IMR-90 (cell line): ENCODE measurements around the gene HOXA2. TPM values are rescaled to one million over a fixed set of nuclear protein-coding genes. Genes with fewer than 3 reads are reported as not detected.
A peak's percentile ranks its signal among the peaks of the same experiment; 100 is the strongest.

ENCODE experiments used
- ATAC-seq: fragments of 200-7000 bp; cut with Tn5 transposase; 2 replicates; pipeline ENCODE4 v1.9.1; 2020; ENCODE audit warnings: low read depth, mild to moderate bottlenecking, moderate library complexity
- BruUV-seq: library from RNA; stranded (reverse); fragments of 400-500 nt; replicated peaks from 2 replicates; lab custom pipeline; 2021; lab: Mats Ljungman, UMichigan
- CTCF ChIA-PET: fragments of 300-600 bp; formaldehyde crosslinking; extraction: SDS; loops from one replicate; lab custom pipeline; 2021; ENCODE audit warnings: antibody characterized with exemption; lab: Yijun Ruan, JAX
- POLR2A ChIA-PET: fragments of 300-600 bp; sonication (Branson Sonifier 250); formaldehyde crosslinking; loops from one replicate; lab custom pipeline; 2022; ENCODE audit warnings: antibody characterized with exemption; ENCODE audit not compliant: unreplicated experiment; lab: Charles Lee
- DNase-seq: peaks from one replicate; pipeline ENCODE4 v3.0.0; 2013
- H2AFZ ChIP-seq: replicated peaks from 2 replicates; pipeline ENCODE3; 2013; ENCODE audit warnings: low read length, mild to moderate bottlenecking; ENCODE audit not compliant: poor library complexity
- H2AK5ac ChIP-seq: 2 replicates; pipeline ENCODE4 v1.6.1; 2013; ENCODE audit warnings: low read depth, low read length, inconsistent platforms
- H2AK9ac ChIP-seq: replicated peaks from 2 replicates; pipeline ENCODE3; 2013; ENCODE audit warnings: mild to moderate bottlenecking, low read depth, low read length, moderate library complexity; ENCODE audit not compliant: poor library complexity
- H2BK120ac ChIP-seq: 2 replicates; pipeline ENCODE4 v1.6.1; 2013; ENCODE audit warnings: low read depth, low read length, inconsistent platforms
- H2BK15ac ChIP-seq: 3 replicates; pipeline ENCODE4 v1.6.1; 2013; ENCODE audit warnings: low read depth, low read length, inconsistent platforms
- H2BK20ac ChIP-seq: 2 replicates; pipeline ENCODE4 v1.6.1; 2013; ENCODE audit warnings: low read depth, mild to moderate bottlenecking, inconsistent platforms, low read length, moderate library complexity
- H2BK5ac ChIP-seq: 2 replicates; pipeline ENCODE4 v1.6.1; 2013; ENCODE audit warnings: mild to moderate bottlenecking, low read depth, low read length, inconsistent platforms; ENCODE audit not compliant: poor library complexity, severe bottlenecking
- H3K14ac ChIP-seq: replicated peaks from 2 replicates; pipeline ENCODE4 v1.6.1; 2013; ENCODE audit warnings: low read depth, low read length, inconsistent platforms
- H3K18ac ChIP-seq: 2 replicates; pipeline ENCODE4 v1.6.1; 2013; ENCODE audit warnings: low read depth, low read length, control low read depth
- H3K23ac ChIP-seq: 2 replicates; pipeline ENCODE4 v1.6.1; 2013; ENCODE audit warnings: low read depth, low read length, inconsistent platforms
- H3K27ac ChIP-seq: 2 replicates; pipeline ENCODE4 v1.5.1; 2013; ENCODE audit warnings: mild to moderate bottlenecking, control low read depth, low read length; ENCODE audit not compliant: insufficient read depth
- H3K27me3 ChIP-seq: 2 replicates; pipeline ENCODE4 v1.6.1; 2013; ENCODE audit warnings: low read length; ENCODE audit not compliant: control insufficient read depth, insufficient read depth
- H3K36me3 ChIP-seq: 2 replicates; pipeline ENCODE4 v1.6.1; 2013; ENCODE audit warnings: low read length, mixed read lengths; ENCODE audit not compliant: control insufficient read depth, insufficient read depth
- H3K4ac ChIP-seq: 2 replicates; pipeline ENCODE4 v1.6.1; 2013; ENCODE audit warnings: low read depth, low read length, inconsistent platforms
- H3K4me1 ChIP-seq: 2 replicates; pipeline ENCODE4 v1.6.1; 2013; ENCODE audit warnings: low read length, mixed read lengths; ENCODE audit not compliant: control insufficient read depth, insufficient read depth
- H3K4me2 ChIP-seq: 2 replicates; pipeline ENCODE4 v1.6.1; 2013; ENCODE audit warnings: low read depth, mild to moderate bottlenecking, control low read depth, low read length, moderate library complexity
- H3K4me3 ChIP-seq: 2 replicates; pipeline ENCODE4 v1.5.1; 2013; ENCODE audit warnings: low read depth, mild to moderate bottlenecking, control low read depth, low read length, moderate library complexity; ENCODE audit not compliant: insufficient read depth
- H3K56ac ChIP-seq: 2 replicates; pipeline ENCODE4 v1.6.1; 2013; ENCODE audit warnings: low read length, inconsistent platforms; ENCODE audit not compliant: insufficient read depth; ENCODE audit errors: extremely low read depth
- H3K79me1 ChIP-seq, 2 experiments: 2 replicates each; pipeline ENCODE4 v1.6.1; 2013; ENCODE audit warnings: low read length in 2 of 2, inconsistent platforms in 1 of 2, low read depth in 1 of 2
- H3K9ac ChIP-seq: 2 replicates; pipeline ENCODE4 v1.6.1; 2013; ENCODE audit warnings: low read depth, low read length, control low read depth
- H3K9me1 ChIP-seq: 2 replicates; pipeline ENCODE4 v1.6.1; 2013; ENCODE audit warnings: low read length, inconsistent platforms; ENCODE audit not compliant: insufficient read depth
- H3K9me3 ChIP-seq: 2 replicates; pipeline ENCODE4 v1.6.1; 2013; ENCODE audit warnings: low read length; ENCODE audit not compliant: control insufficient read depth, insufficient read depth
- H4K20me1 ChIP-seq: 2 replicates; pipeline ENCODE4 v1.6.1; 2013; ENCODE audit warnings: low read length, inconsistent platforms; ENCODE audit not compliant: insufficient read depth
- H4K5ac ChIP-seq: 2 replicates; pipeline ENCODE4 v1.6.1; 2013; ENCODE audit warnings: mild to moderate bottlenecking, low read depth, low read length, control low read depth
- H4K8ac ChIP-seq, 2 experiments: 2 replicates each; pipeline ENCODE4 v1.6.1; 2013; ENCODE audit warnings: low read depth in 2 of 2, low read length in 2 of 2, control low read depth in 1 of 2, inconsistent platforms in 1 of 2
- H4K91ac ChIP-seq: 2 replicates; pipeline ENCODE4 v1.6.1; 2013; ENCODE audit warnings: low read depth, low read length, inconsistent platforms; ENCODE audit not compliant: insufficient read depth
- FOS ChIP-seq: fragments of 150-350 bp; IDR thresholded peaks from 2 replicates; pipeline ENCODE4 v1.6.1; 2016; ENCODE audit warnings: low read depth, low read length
- MAZ ChIP-seq: IDR thresholded peaks from 2 replicates; pipeline ENCODE4 v1.6.1; 2012; ENCODE audit warnings: low read depth, mild to moderate bottlenecking, low read length, improper control_type of control experiment, moderate library complexity, borderline replicate concordance
- NFE2L2 ChIP-seq: fragments of 150-350 bp; IDR thresholded peaks from 2 replicates; pipeline ENCODE4 v1.6.1; 2016; ENCODE audit warnings: low read depth, mild to moderate bottlenecking, low read length
- POLR2A ChIP-seq: IDR thresholded peaks from 2 replicates; pipeline ENCODE4 v1.6.1; 2012; ENCODE audit warnings: mild to moderate bottlenecking, low read depth, low read length
- RFX5 ChIP-seq: IDR thresholded peaks from 2 replicates; pipeline ENCODE4 v1.8.0; 2012; ENCODE audit warnings: low read depth, mild to moderate bottlenecking, low read length, moderate library complexity
- WGBS, 2 experiments: methylation state at CpG; one replicate each; pipeline versions ENCODE4 v1.1.5 to v1.1.7; 2013; ENCODE audit warnings: missing lambda C conversion rate in 2 of 2; ENCODE audit not compliant: insufficient read length in 1 of 2; ENCODE audit errors: extremely low coverage in 2 of 2; 5-methylcytosine and 5-hydroxymethylcytosine counted together
- dilution Hi-C: fragments of 300-500 bp; cut with HindIII; formaldehyde crosslinking; loops from one replicate; pipeline ENCODE4 v1.14.3; 2018; ENCODE audit warnings: low sequenced_read_pairs; ENCODE audit not compliant: unreplicated experiment
- in situ Hi-C: fragments of 300-500 bp; cut with MboI; formaldehyde crosslinking; loops from 3 replicates; pipeline ENCODE4 v1.14.3; 2019; ENCODE audit warnings: low sequenced_read_pairs, inconsistent platforms, mixed read lengths
- intact Hi-C: fragments of 100-400 bp; cut with micrococcal nuclease; formaldehyde crosslinking; loops from 2 replicates; pipeline ENCODE4 v1.10.0; 2022
- polyA plus RNA-seq, 3 experiments: library from polyadenylated mRNA; depleted of rRNA; stranded (reverse); fragments of >200 nt; gene quantifications; 2 replicates each; pipeline ENCODE4 v1.2.3, GENCODE V29; 2012; ENCODE audit warnings: low replicate concordance in 1 of 3
- total RNA-seq: library from RNA; depleted of rRNA; stranded (reverse); fragments of >200 nt; gene quantifications from 2 replicates; pipeline ENCODE4 v1.2.3, GENCODE V29; 2012

The HOXA2 gene
- total and polyA plus RNA-seq, 2 of the 4 experiments (the other 2 are of a cell fraction) = 1.6 to 3.9 TPM

DNA sequence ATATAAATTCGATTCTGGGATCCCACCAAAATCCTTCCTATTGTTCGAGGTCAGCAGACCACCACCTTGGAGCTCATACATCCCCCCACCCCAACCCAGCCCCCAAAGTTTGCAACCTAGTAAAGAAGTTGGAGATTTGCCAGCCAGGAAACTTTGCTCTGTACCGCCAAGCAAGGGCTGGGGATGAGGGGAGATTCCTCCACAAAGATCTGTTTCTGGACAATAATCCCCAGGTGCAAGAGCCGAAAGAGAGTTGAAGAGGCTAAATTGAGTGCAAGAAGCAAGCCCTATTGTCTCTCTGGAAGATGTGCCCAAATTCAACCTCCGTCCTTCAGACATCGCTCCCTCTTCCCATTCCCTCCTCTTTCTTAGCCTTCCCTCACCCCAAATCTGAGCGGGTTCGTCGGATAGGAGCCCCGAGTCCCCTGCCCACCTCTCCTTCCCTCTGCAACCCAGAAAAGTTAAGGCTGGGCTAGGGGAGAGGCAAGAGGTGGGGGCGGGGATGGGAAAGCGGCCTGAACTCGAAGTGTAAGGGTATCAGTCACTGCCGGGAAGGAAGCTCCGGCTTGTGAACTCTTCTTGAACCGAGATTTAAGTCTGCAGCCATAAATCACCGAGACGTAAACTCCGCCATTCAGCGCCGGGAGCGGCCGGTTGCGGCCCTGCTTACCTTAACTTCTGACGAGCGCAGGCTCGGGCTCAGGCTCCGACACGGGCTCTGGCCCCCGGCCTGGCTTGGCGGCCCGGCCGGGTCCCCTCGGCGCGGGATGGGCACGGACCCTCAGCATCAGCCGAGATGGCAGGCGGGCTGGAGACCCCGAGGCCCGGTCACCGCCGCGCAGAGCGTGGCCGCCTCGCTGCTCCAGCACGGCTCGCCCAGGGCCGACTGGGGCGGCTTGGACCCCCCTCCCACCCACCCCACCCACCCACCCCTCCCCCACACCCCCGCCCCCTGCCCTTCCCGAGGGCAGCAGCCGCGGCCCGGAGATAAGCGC, 10.8 kb upstream of the HOXA2 start:
- peak overlapping the region; percentile 92 for H2AK5ac ChIP-seq
- DNase-seq (peak; percentile 95), ATAC-seq (peak; percentile 1; the same call in 1 of the 2 replicates)
- H3K4me2 ChIP-seq = peak overlapping the region; percentile 98
- CTCF ChIA-PET = no interaction called here
- peak overlapping the region; percentile 79 for H2AK9ac ChIP-seq
- peaks cover 0 to 34% of the 10 kb centered on the region in 2 experiments; a peak in 2 of 4 replicates for H3K79me1 ChIP-seq
- peak overlapping the region; percentile 65 for H3K4me3 ChIP-seq
- peaks cover 16% of the 10 kb centered on the region for H4K20me1 ChIP-seq
- H2BK20ac ChIP-seq = peak overlapping the region; percentile 73
- dilution Hi-C loops (no loop called here), in situ Hi-C loops (no loop called here), intact Hi-C loops (no loop called here)
- H3K56ac ChIP-seq = peak overlapping the region; percentile 85
- H3K18ac ChIP-seq = peak overlapping the region; percentile 91
- WGBS, 2 experiments = 1% methylated on average over 15 of the region's 57 CpGs; no CpG with 5 or more reads in 1 of the 2 experiments
- peak overlapping the region; percentile 95 for H3K14ac ChIP-seq
- peak overlapping the region; percentile 93 for H3K4ac ChIP-seq
- H3K27me3 ChIP-seq = no peaks in the 10 kb centered on the region
- H2BK15ac ChIP-seq = peak overlapping the region; percentile 66; the same call in 2 of the 3 replicates
- peak overlapping the region; percentile 85 for H4K91ac ChIP-seq
- H3K27ac ChIP-seq = peak overlapping the region; percentile 99
- peak overlapping the region; percentile 93 for H2BK120ac ChIP-seq
- H3K4me1 ChIP-seq = peaks cover 24% of the 10 kb centered on the region
- BruUV-seq = no TSS peak
- H4K5ac ChIP-seq = peak overlapping the region; percentile 92
- H4K8ac ChIP-seq = peak overlapping the region; percentile 64 to 76
- peaks cover 13% of the 10 kb centered on the region; the same call in 1 of the 2 replicates for H3K9me1 ChIP-seq
- H3K9ac ChIP-seq = peak overlapping the region; percentile 95
- H2AFZ ChIP-seq = peak overlapping the region; percentile 69
- POLR2A ChIA-PET = interaction anchor here (0.7 kb wide), 2 partner anchors 15 to 28 kb away, joined by 3 to 5 read pairs; no protein-coding TSS in a partner anchor
- peak overlapping the region; percentile 96 for H3K23ac ChIP-seq
- peaks cover 17% of the 10 kb centered on the region; the same call in 1 of the 2 replicates for H3K36me3 ChIP-seq
- no peaks in the 10 kb centered on the region for H3K9me3 ChIP-seq
- peak overlapping the region; percentile 92 for H2BK5ac ChIP-seq
- TF ChIP-seq FOS (0 out of 2 replicates have a peak, but pooled peaks have one; percentile 15), RFX5 (no peak), NFE2L2 (no peak), MAZ (peak; percentile 67; the same call in 1 of the 2 replicates), POLR2A (peak; percentile 77; the same call in 1 of the 2 replicates)
